Activated CD4-positive, alpha-beta T cell treated with anti-CD3 and anti-CD28 coated beads for 4 hours (primary cell): ENCODE results near the gene SULT1C2.
"Not testable (repeated sequence)": the region's sequence is repeated elsewhere in the genome, so short reads cannot be mapped to it uniquely, and the experiment has no call there.

Source experiments
- DNase-seq, 2 donors: peaks; one replicate each; pipeline ENCODE4 v3.0.0-alpha.2; 2020

Gene SULT1C2

GRCh38 chr2:108355906-108356734, 67.4 kb downstream of the SULT1C2 start:
- no peak for DNase-seq

GRCh38 chr2:108359336-108359735, 70.6 kb downstream of the SULT1C2 start:
- DNase-seq, result not testable (repeated sequence)
